ENCODE results near the gene CHRDL2.

CHRDL2 gene

DNA sequence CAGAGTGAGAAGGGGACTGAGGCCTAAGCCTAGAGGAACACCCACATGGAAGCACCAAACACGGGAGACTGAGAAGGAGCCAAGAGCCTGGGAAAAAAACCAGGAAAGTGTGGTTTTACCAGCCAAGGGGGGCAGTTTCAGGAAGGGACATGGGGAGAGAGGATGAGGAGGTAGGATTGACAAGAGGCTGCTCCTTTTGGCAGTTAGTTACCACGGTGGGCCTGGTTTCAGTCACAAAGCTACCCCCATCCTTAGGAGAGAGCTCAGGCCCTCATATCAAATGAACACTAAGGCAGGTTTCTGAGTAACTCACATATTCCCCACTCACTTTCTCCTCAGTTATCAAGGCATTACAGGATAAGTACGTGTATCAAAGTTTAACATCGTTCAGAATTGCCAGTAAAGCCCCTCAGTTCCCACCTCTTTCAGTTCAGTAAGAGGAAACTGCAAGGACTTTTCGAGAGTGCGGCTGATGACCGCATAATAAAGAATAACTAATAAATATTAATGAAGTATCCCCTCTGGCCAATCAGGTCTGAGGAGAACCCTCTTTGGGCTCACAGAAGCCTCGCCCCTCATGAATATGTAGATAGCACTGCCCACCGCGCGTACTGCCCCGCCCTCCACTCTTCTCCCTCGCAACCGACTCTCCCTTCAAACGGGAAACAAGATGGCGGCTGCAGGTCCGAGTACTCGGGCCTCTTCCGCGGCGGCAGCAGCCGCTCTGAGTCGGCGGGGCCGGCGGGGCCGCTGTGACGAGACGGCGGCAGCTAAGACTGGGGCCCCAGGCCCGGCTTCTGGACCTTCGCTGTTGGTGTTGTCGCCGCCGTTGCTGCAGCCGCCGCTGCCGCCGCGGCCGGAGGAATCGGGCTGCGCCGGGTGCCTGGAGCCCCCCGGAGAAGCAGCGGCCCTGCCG lies 17.2 kb upstream of the CHRDL2 start, which contains the start of gene RNF169:
RNF169 (plus strand) TSS at position 639 of the 916 bp plus-strand sequence; CDS start at position 671, 32 bp downstream.
- DNase-seq = peak; percentile 93

DNA sequence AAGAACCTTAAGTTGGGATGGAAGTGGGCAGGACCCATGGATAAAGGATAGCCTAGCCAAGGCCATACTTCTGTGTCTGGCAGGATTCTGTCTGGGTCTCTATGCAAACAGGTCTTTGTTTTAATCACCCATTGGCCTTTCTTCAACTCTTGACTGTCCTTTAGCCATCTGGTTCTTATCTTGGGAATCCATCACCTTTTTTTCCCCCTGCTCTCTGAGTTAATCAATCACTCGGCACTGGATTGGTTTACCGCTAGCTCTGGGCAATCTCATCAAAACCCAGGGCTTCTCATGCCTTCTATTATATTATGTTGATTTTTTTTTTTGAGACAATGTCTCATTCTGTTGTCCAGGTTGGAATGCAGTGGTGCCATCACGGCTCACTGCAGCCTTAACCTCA lies 15.6 kb upstream of the CHRDL2 start:
- DNase-seq = no peak

DNA sequence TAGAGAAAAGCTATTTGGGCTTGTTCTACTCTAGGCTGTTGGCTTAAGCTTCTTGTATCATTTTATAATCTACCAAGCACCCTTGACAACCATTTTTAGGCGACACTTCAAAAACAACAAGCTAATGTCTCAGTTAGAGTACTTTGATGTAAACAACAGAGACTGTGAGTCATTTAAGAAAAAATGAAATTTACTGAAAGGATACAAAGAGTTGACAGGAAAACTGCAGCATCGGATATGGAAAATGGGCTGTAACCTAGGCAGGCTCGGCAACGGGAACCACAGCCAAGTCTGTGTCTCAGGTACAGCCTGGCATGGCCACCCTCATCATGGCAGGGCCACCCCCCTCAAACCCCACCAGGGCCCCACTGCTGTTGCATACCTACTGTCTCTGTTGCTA lies 13.1 kb upstream of the CHRDL2 start:
- DNase-seq = no peak

DNA sequence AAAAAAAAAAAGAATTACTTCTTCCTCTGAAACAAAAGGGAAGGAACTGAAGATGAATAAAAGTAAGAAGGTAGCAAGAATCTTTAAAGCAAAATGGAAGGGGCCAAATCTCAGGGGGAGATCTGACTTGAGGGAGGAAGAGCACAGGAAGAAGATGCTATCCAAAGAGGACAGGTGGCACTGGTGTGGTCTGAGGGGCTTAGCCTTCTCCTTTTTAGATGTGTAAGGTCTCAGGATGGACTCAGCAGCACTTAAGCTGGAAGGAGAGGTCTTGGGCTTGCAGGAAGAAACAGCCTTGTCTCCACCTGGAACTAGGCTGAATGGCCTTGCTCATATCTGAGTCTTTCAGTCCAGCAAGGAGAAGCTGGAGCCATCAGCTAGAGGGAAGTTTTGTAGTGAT lies 12.4 kb upstream of the CHRDL2 start:
- DNase-seq = no peak

GRCh38 chr11:74742070-74742469 lies 10.8 kb upstream of the CHRDL2 start:
- DNase-seq = no peak

GRCh38 chr11:74739546-74740270 lies 8.5 kb upstream of the CHRDL2 start:
- peak; percentile 62 for DNase-seq

GRCh38 chr11:74736031-74736430 lies 4.8 kb upstream of the CHRDL2 start:
- DNase-seq = no peak

GRCh38 chr11:74735365-74735928 lies 4.2 kb upstream of the CHRDL2 start:
- peak; percentile 13 for DNase-seq

DNA sequence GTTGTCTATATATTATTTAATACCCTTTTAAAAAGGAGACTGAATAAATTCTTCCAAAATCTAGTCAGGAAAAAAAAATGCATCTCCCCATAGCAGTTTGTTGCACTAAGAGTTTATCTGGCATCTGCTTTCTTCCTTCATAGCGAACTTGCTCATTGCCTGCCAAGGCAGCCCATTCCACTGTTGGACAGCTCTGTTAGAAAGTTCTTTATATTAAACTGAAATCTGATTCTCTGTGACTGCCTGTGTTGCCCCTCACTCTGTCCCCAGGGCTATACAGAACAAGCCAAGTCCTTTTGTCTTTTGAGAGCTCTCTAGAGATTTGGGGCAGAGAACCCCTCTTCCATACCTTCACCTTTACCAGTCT lies 3.3 kb upstream of the CHRDL2 start:
- DNase-seq = no peak

GRCh38 chr11:74730571-74731260 lies 510 bp downstream of the CHRDL2 start:
- DNase-seq = no peak

GRCh38 chr11:74729397-74729796 lies 1.8 kb downstream of the CHRDL2 start:
- no peak for DNase-seq

DNA sequence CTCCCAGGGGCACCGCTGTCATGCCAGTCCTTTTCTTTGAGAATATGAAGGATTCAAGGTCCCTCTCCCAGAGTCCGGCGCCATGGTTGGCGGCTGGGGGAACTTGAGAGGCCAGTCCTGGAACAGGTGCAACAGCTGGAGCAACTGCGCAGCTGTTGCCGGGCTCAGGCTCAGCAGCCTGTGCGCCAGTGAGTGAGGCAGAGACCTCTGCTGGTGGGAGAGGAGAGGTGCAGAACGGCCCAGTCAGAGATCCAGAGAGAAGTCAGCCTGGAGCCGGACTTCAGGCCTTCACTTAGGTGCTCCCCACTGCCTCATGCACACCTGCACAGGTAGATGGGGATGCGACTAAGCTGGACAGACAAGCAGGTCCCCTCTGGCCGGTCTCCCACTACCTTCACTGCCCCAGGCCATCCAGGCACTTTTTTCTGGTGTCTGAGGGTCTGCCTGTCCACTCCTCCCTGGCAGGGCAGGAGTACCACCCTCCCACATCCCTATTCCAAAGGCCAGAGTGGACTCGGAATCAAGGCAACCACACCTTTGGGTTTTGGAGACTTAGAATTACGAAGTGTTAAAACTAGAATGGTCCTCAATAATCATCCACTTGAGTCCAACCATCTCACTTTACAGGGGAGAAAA lies 4.6 kb downstream of the CHRDL2 start:
- peak; percentile 61 for DNase-seq

DNA sequence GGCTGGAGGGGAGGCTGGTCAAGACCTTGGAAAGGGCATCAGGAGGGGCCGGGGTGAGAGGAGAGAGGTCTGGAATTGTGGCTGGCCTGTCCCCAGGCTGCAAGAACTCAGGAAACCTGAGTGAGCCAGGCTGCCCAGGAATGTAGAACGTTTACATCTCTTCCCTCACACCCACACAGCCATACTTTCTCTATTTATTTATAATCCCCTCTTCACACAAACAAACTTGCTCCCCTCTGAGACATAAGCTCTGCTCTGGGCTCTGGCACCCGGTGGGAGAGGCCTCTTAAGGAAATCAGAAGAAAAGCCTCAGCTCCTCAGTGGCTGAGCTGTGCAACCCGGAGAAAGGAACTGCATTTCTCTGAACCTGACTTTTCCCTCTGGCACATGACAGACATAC lies 5.5 kb downstream of the CHRDL2 start:
- DNase-seq = no peak

GRCh38 chr11:74723511-74723910 lies 7.7 kb downstream of the CHRDL2 start:
- DNase-seq = no peak

- no peak for DNase-seq
Observed at GRCh38 chr11:74721479-74721835, 9.8 kb downstream of the CHRDL2 start.

DNA sequence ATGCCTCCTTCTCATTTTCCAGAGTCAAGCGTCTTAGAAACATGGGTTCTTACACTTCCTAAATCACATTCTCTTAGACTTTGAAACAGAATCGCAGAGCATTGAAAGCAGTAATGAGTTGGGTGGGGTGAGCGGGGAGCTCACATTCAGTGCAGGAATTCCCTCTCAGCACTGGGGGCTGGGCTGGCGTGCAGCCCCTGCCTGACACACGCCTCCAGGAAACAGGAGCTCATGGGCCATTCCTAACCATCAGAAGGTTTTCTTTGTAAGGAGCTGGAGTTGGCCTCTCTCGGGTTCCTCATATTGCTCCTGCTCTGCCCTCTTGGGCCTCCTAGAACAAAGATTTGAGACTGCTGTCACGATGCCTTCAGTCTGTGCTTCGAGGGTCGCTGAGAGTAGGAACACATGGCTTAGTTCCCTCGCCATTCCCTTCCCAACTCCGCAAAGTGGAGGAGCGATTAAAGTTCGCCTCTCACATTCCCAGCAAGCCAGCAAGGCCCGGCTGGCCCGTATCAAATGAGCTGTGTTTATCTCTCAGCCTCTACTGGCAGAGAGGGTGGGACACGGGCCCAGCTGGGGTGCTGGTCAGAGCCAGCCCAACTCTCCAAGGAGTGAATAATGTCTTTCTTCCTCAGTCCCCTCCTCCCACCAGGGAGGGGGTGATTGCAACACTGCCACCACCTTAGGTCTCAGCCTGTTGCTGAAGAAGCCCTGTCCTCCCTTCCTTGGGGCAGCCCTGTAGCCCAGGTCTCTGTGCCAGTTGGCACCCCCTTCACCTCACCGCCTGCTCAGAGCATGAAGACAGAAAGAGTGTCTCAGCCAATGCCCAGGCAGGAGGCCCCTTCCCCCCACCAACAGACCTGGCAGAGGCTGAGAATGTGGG lies 10.4 kb downstream of the CHRDL2 start:
- DNase-seq = no peak

GRCh38 chr11:74719011-74719410 lies 12.2 kb downstream of the CHRDL2 start:
- no peak for DNase-seq

- no peak for DNase-seq
Observed at GRCh38 chr11:74717221-74717969, 13.8 kb downstream of the CHRDL2 start.

DNA sequence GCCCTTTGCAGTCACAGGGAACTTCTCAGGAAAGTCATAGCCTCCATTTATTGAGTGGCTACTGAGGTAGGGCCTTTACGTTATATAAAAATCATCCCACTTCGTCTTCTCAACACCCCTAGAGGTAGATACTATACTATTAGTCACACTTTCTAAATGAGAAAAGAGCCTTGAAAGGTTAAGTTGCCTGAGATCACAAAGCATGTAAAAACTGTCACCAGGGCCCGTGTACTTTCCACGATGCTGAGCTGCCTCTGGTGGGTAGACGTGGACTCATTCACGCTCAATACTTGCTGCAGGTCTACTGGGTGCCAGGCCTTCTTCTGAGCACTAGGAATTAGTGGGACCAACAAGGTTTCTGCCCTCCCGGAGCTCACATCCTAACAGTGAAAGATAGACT lies 16.3 kb downstream of the CHRDL2 start:
- DNase-seq = no peak

- DNase-seq = no peak
Observed at GRCh38 chr11:74713686-74714085, 17.5 kb downstream of the CHRDL2 start.

Measured in CD4-positive, alpha-beta T cell treated with Interleukin-10 for 1 hour (primary cell).